Subcutaneous adipose tissue (tissue), 4 donors: ENCODE data around the gene NTRK2. TPM values are rescaled to one million over a fixed set of nuclear protein-coding genes. Genes with fewer than 3 reads are reported as not detected.

Experiments
- total RNA-seq, 4 donors: library from RNA; depleted of rRNA; stranded (reverse); fragments of >200 nt; gene quantifications; one replicate each; pipeline ENCODE4 v1.1.0, GENCODE V29; 2016
- TF ChIP-seq, protein P1 (sequence below): fragments of 450-650 bp; IDR thresholded peaks from one replicate; pipeline ENCODE4 v1.5.1; 2016; ENCODE audit warnings: low read depth, mild to moderate bottlenecking, control low read depth, antibody characterized with exemption, moderate library complexity

NTRK2 gene
- total RNA-seq, 4 donors from 2014 or later, result 51.5 to 105 (median 66.8) TPM

DNA sequence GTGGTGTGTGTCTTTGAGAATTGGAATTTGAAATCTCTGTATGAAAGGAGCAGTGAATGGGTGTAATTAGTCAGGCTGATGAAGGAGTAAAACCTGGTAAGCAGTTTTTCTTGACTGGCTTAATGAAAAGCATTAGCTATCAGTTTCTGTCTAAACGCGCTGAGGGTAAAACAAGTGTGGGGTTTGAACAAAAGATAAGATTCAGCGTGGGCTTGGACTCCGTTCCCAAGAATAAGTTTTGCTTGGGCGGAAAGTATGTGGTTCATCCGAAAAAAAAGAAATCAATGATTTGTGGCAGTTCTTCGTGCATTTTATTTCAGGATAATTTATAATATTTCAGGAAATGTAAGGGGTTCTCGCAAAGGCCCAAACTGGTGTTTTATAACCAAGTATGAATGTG is 217.3 kb downstream of the NTRK2 start:
- TF ChIP-seq, protein P1, sequence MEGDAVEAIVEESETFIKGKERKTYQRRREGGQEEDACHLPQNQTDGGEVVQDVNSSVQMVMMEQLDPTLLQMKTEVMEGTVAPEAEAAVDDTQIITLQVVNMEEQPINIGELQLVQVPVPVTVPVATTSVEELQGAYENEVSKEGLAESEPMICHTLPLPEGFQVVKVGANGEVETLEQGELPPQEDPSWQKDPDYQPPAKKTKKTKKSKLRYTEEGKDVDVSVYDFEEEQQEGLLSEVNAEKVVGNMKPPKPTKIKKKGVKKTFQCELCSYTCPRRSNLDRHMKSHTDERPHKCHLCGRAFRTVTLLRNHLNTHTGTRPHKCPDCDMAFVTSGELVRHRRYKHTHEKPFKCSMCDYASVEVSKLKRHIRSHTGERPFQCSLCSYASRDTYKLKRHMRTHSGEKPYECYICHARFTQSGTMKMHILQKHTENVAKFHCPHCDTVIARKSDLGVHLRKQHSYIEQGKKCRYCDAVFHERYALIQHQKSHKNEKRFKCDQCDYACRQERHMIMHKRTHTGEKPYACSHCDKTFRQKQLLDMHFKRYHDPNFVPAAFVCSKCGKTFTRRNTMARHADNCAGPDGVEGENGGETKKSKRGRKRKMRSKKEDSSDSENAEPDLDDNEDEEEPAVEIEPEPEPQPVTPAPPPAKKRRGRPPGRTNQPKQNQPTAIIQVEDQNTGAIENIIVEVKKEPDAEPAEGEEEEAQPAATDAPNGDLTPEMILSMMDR, result no peak

DNA sequence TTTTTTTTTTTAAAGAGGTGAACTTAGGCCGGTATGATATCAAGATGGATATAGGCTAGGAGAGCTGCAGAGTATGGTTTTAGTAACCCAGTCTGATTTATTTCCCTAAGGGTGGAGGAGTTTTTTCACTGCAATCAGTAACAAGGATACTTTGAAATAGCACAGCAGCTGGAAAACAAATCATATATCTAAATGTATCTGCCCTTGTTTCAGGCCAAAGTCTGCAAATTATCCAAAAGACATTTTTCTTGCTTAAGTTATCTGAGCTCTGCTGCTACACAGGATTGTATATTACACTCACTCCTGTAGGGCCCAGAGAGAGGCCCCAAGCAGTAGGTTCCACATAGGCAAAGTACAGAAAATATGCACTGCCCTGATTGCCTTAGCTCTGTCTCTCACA is 222.4 kb downstream of the NTRK2 start:
- TF ChIP-seq, protein P1, result no peak

DNA sequence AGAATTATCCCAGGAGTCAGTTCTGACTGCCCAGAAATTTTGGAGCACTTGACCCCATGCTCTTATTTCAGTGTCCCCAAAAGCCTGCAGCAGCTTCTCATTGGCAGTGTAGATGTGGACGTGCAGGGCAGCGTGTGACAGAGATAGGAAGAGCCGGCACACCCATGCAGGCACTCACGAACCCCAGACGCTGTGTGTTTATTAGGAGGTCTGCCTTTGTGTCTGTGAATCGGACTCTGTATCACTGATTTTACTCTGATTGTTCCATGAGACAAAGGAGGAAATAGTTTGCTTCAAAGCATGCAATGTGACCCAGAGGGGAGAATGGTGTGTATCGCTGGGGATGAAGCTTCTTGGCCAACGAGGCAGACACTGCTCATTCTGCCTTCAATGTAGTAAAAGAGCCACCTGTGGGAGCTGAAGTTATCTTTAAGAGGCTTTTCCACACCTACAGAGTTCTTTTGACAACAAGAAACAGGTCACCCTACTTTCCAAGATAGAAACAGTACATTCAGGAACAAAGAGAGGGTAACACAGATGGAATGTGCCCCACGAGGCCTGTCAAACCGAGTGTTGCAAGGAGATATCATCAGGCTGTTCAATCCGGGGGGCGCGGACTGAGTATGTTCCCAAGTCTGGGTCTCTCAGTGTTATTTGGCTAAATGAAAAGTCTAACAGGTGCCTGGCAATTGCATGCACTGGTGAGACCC is 224.0 kb downstream of the NTRK2 start:
- TF ChIP-seq, protein P1, result no peak

DNA sequence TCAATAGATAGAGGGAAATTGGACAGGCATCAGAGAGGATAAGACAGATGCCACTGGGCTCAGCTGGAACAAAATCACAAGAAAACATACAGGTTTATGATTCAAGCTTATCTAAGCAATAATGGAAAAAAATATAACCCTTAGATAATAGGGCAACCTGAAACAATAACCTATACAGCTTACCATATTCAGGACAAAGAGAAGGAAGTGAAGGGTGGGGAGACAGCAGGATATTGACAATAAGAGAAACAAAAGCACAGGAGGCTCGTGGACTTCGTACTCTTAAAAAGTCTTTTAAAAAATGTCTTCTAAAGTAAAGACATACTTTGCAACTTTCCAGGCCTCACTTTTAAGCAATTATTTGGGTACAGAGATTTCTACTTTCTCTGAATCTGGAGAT is 225.3 kb downstream of the NTRK2 start:
- TF ChIP-seq, protein P1, result no peak

DNA sequence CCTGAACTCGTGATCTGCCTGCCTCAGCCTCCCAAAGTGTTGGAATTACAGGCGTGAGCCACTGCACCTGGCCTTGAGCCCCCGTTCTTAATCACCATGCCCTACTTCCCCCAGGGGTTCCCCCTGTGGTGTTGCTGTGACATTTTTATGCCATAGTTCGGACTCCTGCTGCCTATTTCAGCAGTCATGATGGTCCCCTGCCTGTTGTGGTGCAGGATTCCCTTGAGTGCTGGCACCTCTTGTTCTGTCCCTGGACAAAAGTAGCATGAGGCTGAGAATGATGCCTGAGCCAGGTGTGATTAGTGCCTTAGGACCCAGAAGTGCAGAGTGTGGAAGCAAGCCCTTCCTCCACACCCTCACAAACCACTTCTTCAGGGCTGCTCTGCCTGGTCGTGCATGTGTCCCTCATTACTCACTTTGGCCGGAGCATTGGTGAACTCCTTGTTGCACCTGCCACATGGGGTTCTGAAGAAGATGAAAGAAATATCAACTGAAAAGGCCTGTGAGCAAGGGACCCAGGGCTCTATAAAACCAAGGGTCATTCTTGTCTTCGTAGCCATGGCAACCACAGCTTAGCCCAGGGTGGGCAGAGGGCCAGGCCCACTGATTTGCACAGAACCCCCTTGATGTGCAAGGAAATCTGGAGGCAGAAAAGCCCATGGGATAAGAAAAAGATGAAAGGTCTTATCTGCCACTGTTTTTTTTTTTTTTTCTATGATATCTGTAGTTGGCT is 228.0 kb downstream of the NTRK2 start:
- TF ChIP-seq, protein P1, result no peak

DNA sequence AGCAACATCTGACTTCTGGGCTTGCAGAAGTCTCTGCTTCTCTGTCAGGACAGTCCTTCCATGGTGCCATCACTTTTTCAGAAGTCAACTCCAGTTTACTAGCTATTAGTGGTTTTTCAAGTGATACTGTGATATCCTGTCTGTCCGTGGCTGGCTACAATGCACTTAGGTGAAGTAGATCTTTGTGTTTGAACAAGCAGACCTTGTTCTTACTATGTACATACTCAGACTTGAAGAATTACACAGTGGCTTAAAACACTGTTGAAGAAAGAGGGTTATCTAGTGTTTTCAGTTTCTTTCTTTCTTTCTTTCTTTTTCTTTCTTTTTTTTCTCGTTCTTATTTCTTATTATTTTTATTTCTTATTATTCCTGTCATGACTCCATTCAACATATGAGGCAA is 228.7 kb downstream of the NTRK2 start:
- TF ChIP-seq, protein P1, result no peak

DNA sequence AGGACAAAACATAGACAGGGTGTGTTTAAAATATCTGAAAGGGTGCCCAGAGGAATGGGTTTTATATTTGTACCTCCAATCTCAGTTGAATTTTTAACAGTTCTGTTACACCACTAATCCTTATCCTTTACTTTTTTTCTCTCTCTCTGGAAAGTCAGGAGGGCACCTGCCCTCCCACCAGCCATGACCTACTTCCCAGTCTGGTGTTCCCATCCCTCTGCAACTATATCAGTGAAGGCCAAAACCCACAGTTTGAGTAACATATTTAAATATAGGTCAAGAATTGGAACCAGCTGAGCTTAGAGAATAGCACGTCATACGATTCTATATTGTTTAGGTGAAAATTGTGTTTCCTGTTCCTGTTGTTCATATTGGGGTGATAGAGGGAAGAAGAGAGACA is 229.8 kb downstream of the NTRK2 start:
- TF ChIP-seq, protein P1, result no peak
